HepG2 (cell line): ENCODE data around the gene TRAPPC1. TPM values are rescaled to one million over a fixed set of nuclear protein-coding genes. Genes with fewer than 3 reads are reported as not detected.

Experiments
- ATAC-seq: fragments of 200-7000 bp; cut with Tn5 transposase; 3 replicates; pipeline ENCODE4 v1.9.1; 2020; ENCODE audit warnings: mild to moderate bottlenecking, moderate library complexity
- BruUV-seq: library from RNA; stranded (reverse); fragments of 400-500 nt; replicated peaks from 2 replicates; lab custom pipeline; 2021; lab: Mats Ljungman, UMichigan
- CTCF ChIA-PET: fragments of 300-600 bp; formaldehyde crosslinking; extraction: SDS; loops from one replicate; lab custom pipeline; 2021; ENCODE audit warnings: low total read pairs, inconsistent platforms, low intra/inter-chr PET ratio; lab: Yijun Ruan, JAX
- POLR2A ChIA-PET: fragments of 350-600 bp; sonication (Branson Sonifier 250); formaldehyde crosslinking; loops from one replicate; lab custom pipeline; 2020; ENCODE audit warnings: antibody characterized with exemption, inconsistent platforms; lab: Yijun Ruan, JAX
- DNase-seq: peaks from one replicate; pipeline ENCODE4 v3.0.0-alpha.2; 2015; ENCODE audit warnings: low spot score
- FAIRE-seq: peaks from 3 replicates; lab custom pipeline; 2011; peaks lifted over from hg19 to GRCh38; lab: Jason Lieb, UNC
- H2AFZ ChIP-seq: one replicate; pipeline ENCODE4 v1.6.1; 2011; ENCODE audit warnings: low read length, inconsistent platforms
- H3K27ac ChIP-seq: fragments of 300-600 bp; 3 replicates; pipeline ENCODE4 v1.8.0; 2011; ENCODE audit warnings: mixed run types, mild to moderate bottlenecking, mixed read lengths, low read length, inconsistent platforms; ENCODE audit not compliant: insufficient read depth; ENCODE audit errors: extremely low read length
- H3K27me3 ChIP-seq, 2 experiments: fragments of 200-600 bp in 1 of 2; 2 replicates in 1 of 2; 3 replicates in 1 of 2; pipeline versions ENCODE4 v1.6.0 to v1.8.0; 2011; ENCODE audit warnings: low read length in 2 of 2, mild to moderate bottlenecking in 2 of 2, moderate library complexity in 2 of 2, inconsistent platforms in 1 of 2; ENCODE audit not compliant: insufficient read depth in 2 of 2, control insufficient read depth in 1 of 2
- H3K36me3 ChIP-seq, 2 experiments: fragments of 200-600 bp in 1 of 2; replicated peaks in 1 of 2; 2 replicates in 1 of 2; 3 replicates in 1 of 2; pipeline versions ENCODE4 v1.5.1 to v1.8.0; 2011; ENCODE audit warnings: low read length in 2 of 2, inconsistent platforms in 1 of 2; ENCODE audit not compliant: insufficient read depth in 2 of 2, control insufficient read depth in 1 of 2
- H3K4me1 ChIP-seq: 2 replicates; pipeline ENCODE4 v1.5.1; 2012; ENCODE audit warnings: low read length, inconsistent platforms; ENCODE audit not compliant: insufficient read depth
- H3K4me2 ChIP-seq: 2 replicates; pipeline ENCODE4 v1.6.0; 2011; ENCODE audit warnings: low read depth, low read length, inconsistent platforms
- H3K4me3 ChIP-seq, 3 experiments: fragments of 200-600 bp in 1 of 3; sonication (generic), shearing (Covaris generic) in 1 of 3; replicated peaks in 1 of 3; 2 replicates each; pipeline ENCODE4 v1.5.1; 2011 to 2016; ENCODE audit warnings: low read length in 3 of 3, inconsistent platforms in 2 of 3, low read depth in 2 of 3, mild to moderate bottlenecking in 2 of 3, control low read depth in 1 of 3, mixed read lengths in 1 of 3; ENCODE audit not compliant: insufficient read depth in 1 of 3
- H3K79me2 ChIP-seq: one replicate; pipeline ENCODE4 v1.6.1; 2011; ENCODE audit warnings: low read length, inconsistent platforms; ENCODE audit not compliant: insufficient read depth
- H3K9ac ChIP-seq: 2 replicates; pipeline ENCODE4 v1.6.0; 2011; ENCODE audit warnings: mild to moderate bottlenecking, low read depth, low read length, inconsistent platforms; ENCODE audit not compliant: insufficient read depth
- H3K9me3 ChIP-seq: 2 replicates; pipeline ENCODE4 v1.5.1; 2012; ENCODE audit warnings: mild to moderate bottlenecking, low read length
- H4K20me1 ChIP-seq: 2 replicates; pipeline ENCODE4 v1.6.0; 2011; ENCODE audit warnings: inconsistent platforms, mild to moderate bottlenecking, low read length, moderate library complexity; ENCODE audit not compliant: insufficient read depth
- DNMT3B ChIP-seq: conservative IDR thresholded peaks from 2 replicates; pipeline ENCODE4 v1.6.1; 2016; ENCODE audit warnings: missing biosample characterization, control low read depth
- ETV5 ChIP-seq: IDR thresholded peaks from 2 replicates; pipeline ENCODE4 v1.6.1; 2018; ENCODE audit warnings: missing biosample characterization, missing genetic modification reagents, inconsistent platforms, borderline replicate concordance
- RORA ChIP-seq: sonication (generic); formaldehyde crosslinking; IDR thresholded peaks from 2 replicates; pipeline ENCODE4 v1.5.0; 2020; ENCODE audit warnings: mild to moderate bottlenecking, missing genetic modification reagents, moderate library complexity
- SMAD3 ChIP-seq: sonication (generic); formaldehyde crosslinking; IDR thresholded peaks from 2 replicates; pipeline ENCODE4 v1.4.0; 2020; ENCODE audit warnings: missing genetic modification reagents
- SSRP1 ChIP-seq: IDR thresholded peaks from 2 replicates; pipeline ENCODE4 v1.6.1; 2016; ENCODE audit warnings: control low read depth
- ZNF713 ChIP-seq: sonication (generic); formaldehyde crosslinking; IDR thresholded peaks from 2 replicates; pipeline ENCODE4 v1.4.0; 2020; ENCODE audit warnings: mild to moderate bottlenecking, missing genetic modification reagents
- ZSCAN20 ChIP-seq: sonication (generic); formaldehyde crosslinking; IDR thresholded peaks from 2 replicates; pipeline ENCODE4 v1.4.0; 2020; ENCODE audit warnings: missing genetic modification reagents, mild to moderate bottlenecking, borderline replicate concordance
- WGBS: methylation state at CpG from one replicate; pipeline ENCODE4 v1.1.6; 2017; ENCODE audit warnings: low lambda C conversion rate; 5-methylcytosine and 5-hydroxymethylcytosine counted together
- in situ Hi-C: cut with HindIII; loops from 2 replicates; pipeline ENCODE4 v1.10.0; 2017; ENCODE audit warnings: low pct_unique_long_range_greater_than_20kb; ENCODE audit not compliant: extremely low pct_ligation_motif_present
- intact Hi-C: fragments of 100-400 bp; cut with micrococcal nuclease; formaldehyde crosslinking; loops from one replicate; pipeline ENCODE4 v1.10.0; 2022; ENCODE audit not compliant: unreplicated experiment
- polyA plus RNA-seq, 8 experiments: library from polyadenylated mRNA; depleted of rRNA in 3 of 8; stranded (reverse) in 7 of 8; unstranded in 1 of 8; fragments of >200 nt; fragmentation: Illumina TruSeq in 4 of 8; extraction: Trizol in 4 of 8; gene quantifications; 2 replicates each; pipeline versions ENCODE4 v1.2.1 to v1.2.3, GENCODE V29; 2011 to 2016; ENCODE audit warnings: low read depth in 4 of 8, missing spikeins in 1 of 8, mixed read lengths in 1 of 8; ENCODE audit not compliant: insufficient read depth in 1 of 8
- total RNA-seq, 5 experiments: library from RNA; depleted of rRNA; stranded (reverse); fragments of >200 nt; fragmentation: Illumina TruSeq; extraction: Trizol; gene quantifications; 2 replicates each; pipeline ENCODE4 v1.2.3, GENCODE V29; 2016; ENCODE audit warnings: low read depth in 1 of 5
- TF ChIP-seq, protein P1 (sequence below): sonication (generic); formaldehyde crosslinking; IDR thresholded peaks from 2 replicates; pipeline ENCODE4 v1.4.0; 2020; ENCODE audit warnings: mild to moderate bottlenecking, missing genetic modification reagents
- TF ChIP-seq, protein P2 (sequence below): sonication (generic); formaldehyde crosslinking; IDR thresholded peaks from 2 replicates; pipeline ENCODE4 v1.4.0; 2020; ENCODE audit warnings: mild to moderate bottlenecking, missing genetic modification reagents

TRAPPC1 gene
- total and polyA plus RNA-seq, 2 of the 13 experiments (the other 11 are each of a cell fraction or from before 2014, with no cell fraction given): 28.1 to 44.9 TPM

DNA sequence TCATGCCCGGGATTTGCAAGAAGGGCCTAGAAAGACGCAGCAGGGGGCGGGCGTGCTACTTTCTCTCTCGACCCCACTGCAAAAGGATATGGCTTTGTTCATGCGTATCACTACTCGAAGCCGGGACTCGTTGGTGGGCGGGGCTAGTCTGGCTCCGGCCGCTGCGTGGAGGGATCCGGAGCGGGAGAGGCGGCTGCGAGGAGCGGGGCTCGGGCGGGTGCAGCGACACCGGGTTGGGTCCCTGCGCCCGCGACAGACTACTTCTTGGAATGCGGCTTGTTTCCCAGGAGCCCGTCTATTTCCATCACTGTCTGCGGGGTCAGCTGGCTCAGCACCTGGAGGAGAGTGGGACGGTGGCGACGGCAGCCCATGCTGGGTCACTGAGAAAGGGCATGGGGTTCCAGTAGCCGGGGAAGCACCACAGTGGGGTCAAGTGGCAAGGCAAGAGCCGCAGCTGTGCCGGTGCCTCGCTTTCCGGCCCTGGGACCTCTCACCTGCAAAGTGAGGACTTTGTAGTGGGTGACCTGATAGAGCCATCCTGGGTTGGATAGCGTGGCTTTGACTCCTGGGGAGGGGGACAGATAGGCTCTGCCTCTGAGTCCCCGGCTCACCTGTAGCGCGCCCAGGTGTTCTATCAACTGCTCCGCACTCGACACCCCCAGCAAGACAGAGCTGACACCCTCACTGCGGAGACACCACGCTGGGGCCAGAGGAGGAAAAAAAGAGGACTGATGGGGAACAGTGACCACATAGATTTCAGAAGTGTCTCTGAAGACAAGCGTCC is 8.7 kb downstream of the TRAPPC1 start:
- BruUV-seq: no TSS peak
- H3K27ac ChIP-seq: no peak overlapping the region
- no peaks in the 10 kb centered on the region for H3K27me3 ChIP-seq
- no peak overlapping the region for H2AFZ ChIP-seq
- no peaks in the 10 kb centered on the region for H4K20me1 ChIP-seq
- CTCF ChIA-PET: no interaction called here
- in situ Hi-C loops (no loop called here), intact Hi-C loops (no loop called here)
- no peaks in the 10 kb centered on the region for H3K79me2 ChIP-seq
- H3K4me1 ChIP-seq: no peaks in the 10 kb centered on the region
- DNase-seq: no peak
- POLR2A ChIA-PET: no interaction called here
- no peaks in the 10 kb centered on the region for H3K36me3 ChIP-seq
- H3K4me3 ChIP-seq: no peak overlapping the region
- no peak overlapping the region for H3K9ac ChIP-seq
- no peak for TF ChIP-seq DNMT3B (CRISPR knock-in tag)
- TF ChIP-seq SSRP1 (CRISPR knock-in tag): no peak
- TF ChIP-seq ZSCAN20 (CRISPR knock-in tag): no peak
- no peak for TF ChIP-seq ZNF713 (CRISPR knock-in tag)
- no peak for TF ChIP-seq SMAD3 (CRISPR knock-in tag)
- TF ChIP-seq, protein P1, sequence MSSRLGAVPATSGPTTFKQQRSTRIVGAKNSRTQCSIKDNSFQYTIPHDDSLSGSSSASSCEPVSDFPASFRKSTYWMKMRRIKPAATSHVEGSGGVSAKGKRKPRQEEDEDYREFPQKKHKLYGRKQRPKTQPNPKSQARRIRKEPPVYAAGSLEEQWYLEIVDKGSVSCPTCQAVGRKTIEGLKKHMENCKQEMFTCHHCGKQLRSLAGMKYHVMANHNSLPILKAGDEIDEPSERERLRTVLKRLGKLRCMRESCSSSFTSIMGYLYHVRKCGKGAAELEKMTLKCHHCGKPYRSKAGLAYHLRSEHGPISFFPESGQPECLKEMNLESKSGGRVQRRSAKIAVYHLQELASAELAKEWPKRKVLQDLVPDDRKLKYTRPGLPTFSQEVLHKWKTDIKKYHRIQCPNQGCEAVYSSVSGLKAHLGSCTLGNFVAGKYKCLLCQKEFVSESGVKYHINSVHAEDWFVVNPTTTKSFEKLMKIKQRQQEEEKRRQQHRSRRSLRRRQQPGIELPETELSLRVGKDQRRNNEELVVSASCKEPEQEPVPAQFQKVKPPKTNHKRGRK (CRISPR knock-in tag): no peak
- TF ChIP-seq RORA (CRISPR knock-in tag): no peak
- TF ChIP-seq ETV5: no peak
- TF ChIP-seq, protein P2, sequence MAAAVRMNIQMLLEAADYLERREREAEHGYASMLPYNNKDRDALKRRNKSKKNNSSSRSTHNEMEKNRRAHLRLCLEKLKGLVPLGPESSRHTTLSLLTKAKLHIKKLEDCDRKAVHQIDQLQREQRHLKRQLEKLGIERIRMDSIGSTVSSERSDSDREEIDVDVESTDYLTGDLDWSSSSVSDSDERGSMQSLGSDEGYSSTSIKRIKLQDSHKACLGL (CRISPR knock-in tag): no peak
- FAIRE-seq: no peak
- H3K4me2 ChIP-seq: no peak overlapping the region
- no peak for ATAC-seq
- no peaks in the 10 kb centered on the region for H3K9me3 ChIP-seq
- 84% methylated on average over 34 of the region's 45 CpGs for WGBS
